Right ventricle myocardium inferior (tissue), 1 donor: ENCODE data around the gene GID8. TPM values are rescaled to one million over a fixed set of nuclear protein-coding genes. Genes with fewer than 3 reads are reported as not detected.
"Not testable (repeated sequence)": the region's sequence is repeated elsewhere in the genome, so short reads cannot be mapped to it uniquely, and the experiment has no call there.

ENCODE experiments used
- ATAC-seq: fragments of 200-7000 bp; cut with Tn5 transposase; one replicate; pipeline ENCODE4 v1.9.1; 2020; ENCODE audit warnings: mild to moderate bottlenecking, moderate library complexity
- DNase-seq: peaks from one replicate; pipeline ENCODE4 v3.0.0; 2021; ENCODE audit errors: missing footprints
- intact Hi-C: fragments of 100-400 bp; cut with DNase I; formaldehyde crosslinking; loops from one replicate; pipeline ENCODE4 v1.11.0; 2022
- total RNA-seq: library from RNA; stranded (reverse); fragmentation: NEBNext Ultra II Directional; extraction: Animal tissue kit (Norgen Biotek cat#: 25700); gene quantifications from one replicate; pipeline ENCODE4 v1.2.1, GENCODE V29; 2021
- donor health status: DM: no; HTN: yes; CAD: no; lungs with severe emphysema.

GID8 gene
- total RNA-seq, 1 donor from 2014 or later: 16.1 TPM

GRCh38 chr20:62951896-62952372 lies 14.0 kb downstream of the GID8 start:
- DNase-seq (no peak), ATAC-seq (no peak)
- intact Hi-C loops: no loop called here

- intact Hi-C loops: no loop called here
- DNase-seq: peak; percentile 92
- peak; percentile 35 for ATAC-seq
Observed at GRCh38 chr20:62952373-62952967, 14.5 kb downstream of the GID8 start, which contains the start of gene SLC17A9. SLC17A9 (plus strand) TSS chr20:62952709; CDS start chr20:62952831, 122 bp downstream.

- intact Hi-C loops: no loop called here
- ATAC-seq: no peak
- peak; percentile 55 for DNase-seq
Observed at GRCh38 chr20:62952968-62953838, 15.3 kb downstream of the GID8 start.

- ATAC-seq (peak; percentile 64), DNase-seq (peak; percentile 90)
- intact Hi-C loops: no loop called here
Observed at GRCh38 chr20:62953839-62954703, 16.1 kb downstream of the GID8 start.

- intact Hi-C loops: no loop called here
- peak; percentile 30 for ATAC-seq
- peak; percentile 68 for DNase-seq
Observed at GRCh38 chr20:62955519-62956386, 17.8 kb downstream of the GID8 start.

GRCh38 chr20:62956387-62957135 lies 18.6 kb downstream of the GID8 start:
- no peak for ATAC-seq
- intact Hi-C loops: no loop called here
- DNase-seq: peak; percentile 61

- DNase-seq: peak; percentile 45
- no peak for ATAC-seq
Observed at GRCh38 chr20:62957136-62958117, 19.5 kb downstream of the GID8 start.

GRCh38 chr20:62958388-62959100 lies 20.6 kb downstream of the GID8 start:
- intact Hi-C loops: no loop called here
- DNase-seq: peak; percentile 22
- ATAC-seq: no peak

More at GRCh38 chr20:62957136-62958117, 19.5 kb downstream of the GID8 start:
- intact Hi-C loops: no loop called here

- DNase-seq: peak; percentile 65
- intact Hi-C loops: no loop called here
- no peak for ATAC-seq
Observed at GRCh38 chr20:62959101-62959971, 21.4 kb downstream of the GID8 start.

GRCh38 chr20:62959998-62960436 lies 22.1 kb downstream of the GID8 start:
- intact Hi-C loops: no loop called here
- no peak for ATAC-seq
- peak; percentile 30 for DNase-seq

- peak; percentile 46 for DNase-seq
- ATAC-seq, intact Hi-C loops: not testable (repeated sequence)
Observed at GRCh38 chr20:62960446-62961309, 22.7 kb downstream of the GID8 start.

GRCh38 chr20:62961310-62961783 lies 23.4 kb downstream of the GID8 start:
- intact Hi-C loops: no loop called here
- DNase-seq (peak; percentile 28), ATAC-seq (no peak)

- ATAC-seq (no peak), DNase-seq (peak; percentile 45)
- intact Hi-C loops: no loop called here
Observed at GRCh38 chr20:62961799-62962198, 23.9 kb downstream of the GID8 start.
